ENCODE data around the gene SLC15A1.

- TF ChIP-seq CTCF (IDR thresholded peaks at IDR 0.05 in 8 of 11, conservative IDR thresholded peaks at IDR 0.05 in 3 of 11) = no peak
- TF ChIP-seq POLR2A (IDR thresholded peaks at IDR 0.05) = no peak
- TF ChIP-seq POLR2AphosphoS5 (IDR thresholded peaks at IDR 0.05) = no peak
Measured at GRCh38 chr13:98668155-98668554, 84.3 kb downstream of the SLC15A1 start.
